Upper lobe of right lung (tissue), 1 donor: Measurements from ENCODE around the gene GCFC2. TPM values are rescaled to one million over a fixed set of nuclear protein-coding genes. Genes with fewer than 3 reads are reported as not detected.
"Not testable (repeated sequence)": the region's sequence is repeated elsewhere in the genome, so short reads cannot be mapped to it uniquely, and the experiment has no call there.

Source experiments
- ATAC-seq: fragments of 200-7000 bp; cut with Tn5 transposase; one replicate; pipeline ENCODE4 v1.9.1; 2020; ENCODE audit warnings: mild to moderate bottlenecking, moderate library complexity
- DNase-seq: peaks from one replicate; pipeline ENCODE4 v3.0.0-alpha.2; 2020
- H3K27ac ChIP-seq: fragments of 200-600 bp; one replicate; pipeline ENCODE4 v1.8.0; 2022
- H3K27me3 ChIP-seq: fragments of 200-600 bp; one replicate; pipeline ENCODE4 v1.8.0; 2022; ENCODE audit warnings: mild to moderate bottlenecking
- H3K36me3 ChIP-seq: fragments of 200-600 bp; one replicate; pipeline ENCODE4 v1.8.0; 2022
- H3K4me1 ChIP-seq: fragments of 200-600 bp; one replicate; pipeline ENCODE4 v1.8.0; 2022
- H3K4me3 ChIP-seq: fragments of 200-600 bp; one replicate; pipeline ENCODE4 v1.8.0; 2022; ENCODE audit warnings: mild to moderate bottlenecking
- H3K9me3 ChIP-seq: fragments of 200-600 bp; one replicate; pipeline ENCODE4 v1.8.0; 2022
- CTCF ChIP-seq: fragments of 200-600 bp; IDR thresholded peaks from one replicate; pipeline ENCODE4 v1.8.0; 2022; ENCODE audit warnings: antibody characterized with exemption
- intact Hi-C: fragments of 100-400 bp; cut with DNase I; formaldehyde crosslinking; loops from one replicate; pipeline ENCODE4 v1.11.0; 2022
- total RNA-seq: library from RNA; stranded (reverse); fragmentation: NEBNext Ultra II Directional; extraction: Animal tissue kit (Norgen Biotek cat#: 25700); gene quantifications from one replicate; pipeline ENCODE4 v1.2.1, GENCODE V29; 2021
- donor health status: DM: no; HTN: yes; CAD: no; lungs with severe emphysema.

Gene GCFC2
- total RNA-seq, 1 donor from 2014 or later: 19.5 TPM

GRCh38 chr2:75719616-75720015 is 8.9 kb upstream of the GCFC2 start:
- intact Hi-C loops: no loop called here
- H3K9me3 ChIP-seq: no peaks in the 10 kb centered on the region
- TF ChIP-seq CTCF: no peak
- H3K27ac ChIP-seq: no peak overlapping the region
- no peaks in the 10 kb centered on the region for H3K36me3 ChIP-seq
- H3K27me3 ChIP-seq: no peaks in the 10 kb centered on the region
- ATAC-seq (no peak), DNase-seq (no peak)
- H3K4me1 ChIP-seq: no peaks in the 10 kb centered on the region
- H3K4me3 ChIP-seq: no peak overlapping the region

GRCh38 chr2:75716406-75716805 is 5.7 kb upstream of the GCFC2 start:
- Histone ChIP-seq H3K9me3 (no peaks in the 10 kb centered on the region), H3K27ac (no peak overlapping the region), H3K27me3 (no peaks in the 10 kb centered on the region), H3K36me3 (no peaks in the 10 kb centered on the region), H3K4me3 (no peak overlapping the region), H3K4me1 (no peaks in the 10 kb centered on the region)
- DNase-seq (no peak), ATAC-seq (no peak)
- TF ChIP-seq CTCF: no peak
- intact Hi-C loops: no loop called here

- H3K4me1 ChIP-seq: peaks cover 13% of the 10 kb centered on the region
- intact Hi-C loops, DNase-seq, H3K9me3 ChIP-seq, H3K27ac ChIP-seq, H3K4me3 ChIP-seq, H3K36me3 ChIP-seq, ATAC-seq, H3K27me3 ChIP-seq: not testable (repeated sequence)
Observed at GRCh38 chr2:75711590-75711989, 875 bp upstream of the GCFC2 start.

- Histone ChIP-seq H3K36me3 (peaks cover 6% of the 10 kb centered on the region), H3K27me3 (no peaks in the 10 kb centered on the region), H3K9me3 (no peaks in the 10 kb centered on the region), H3K4me1 (peaks cover 13% of the 10 kb centered on the region), H3K27ac (peak overlapping the region; percentile 93), H3K4me3 (peak overlapping the region; percentile 69)
- intact Hi-C loops: no loop called here
- no peak for TF ChIP-seq CTCF
- DNase-seq (no peak), ATAC-seq (no peak)
Observed at GRCh38 chr2:75710220-75710576, 517 bp downstream of the GCFC2 start.

- no peaks in the 10 kb centered on the region for H3K27me3 ChIP-seq
- ATAC-seq (no peak), DNase-seq (no peak)
- peak overlapping the region; percentile 69 for H3K4me3 ChIP-seq
- peaks cover 13% of the 10 kb centered on the region for H3K4me1 ChIP-seq
- H3K36me3 ChIP-seq: peaks cover 12% of the 10 kb centered on the region
- no peak overlapping the region for H3K27ac ChIP-seq
- no peak for TF ChIP-seq CTCF
- no peaks in the 10 kb centered on the region for H3K9me3 ChIP-seq
- intact Hi-C loops: no loop called here
Observed at GRCh38 chr2:75709297-75709696, 1.4 kb downstream of the GCFC2 start.

GRCh38 chr2:75707901-75708300 is 2.8 kb downstream of the GCFC2 start:
- DNase-seq (no peak), ATAC-seq (no peak)
- Histone ChIP-seq H3K27me3 (no peaks in the 10 kb centered on the region), H3K4me1 (peaks cover 13% of the 10 kb centered on the region), H3K27ac (no peak overlapping the region), H3K4me3 (no peak overlapping the region), H3K36me3 (peaks cover 26% of the 10 kb centered on the region), H3K9me3 (no peaks in the 10 kb centered on the region)
- TF ChIP-seq CTCF: no peak
- intact Hi-C loops: no loop called here
